GM12864 (cell line): Measurements from ENCODE around the gene FUZ.

ENCODE experiments used
- DNase-seq: peaks from one replicate; pipeline ENCODE4 v3.0.0-alpha.2; 2011; ENCODE audit warnings: low read depth
- H3K4me3 ChIP-seq: 2 replicates; pipeline ENCODE4 v1.5.1; 2011; ENCODE audit warnings: mild to moderate bottlenecking, low read depth, low read length, control low read depth
- TF ChIP-seq, protein P1 (sequence below): IDR thresholded peaks from 2 replicates; pipeline ENCODE4 v1.5.1; 2011; ENCODE audit warnings: low read depth, mild to moderate bottlenecking, moderate library complexity, low read length, control low read depth, inconsistent platforms; ENCODE audit errors: missing control alignments

The FUZ gene

DNA sequence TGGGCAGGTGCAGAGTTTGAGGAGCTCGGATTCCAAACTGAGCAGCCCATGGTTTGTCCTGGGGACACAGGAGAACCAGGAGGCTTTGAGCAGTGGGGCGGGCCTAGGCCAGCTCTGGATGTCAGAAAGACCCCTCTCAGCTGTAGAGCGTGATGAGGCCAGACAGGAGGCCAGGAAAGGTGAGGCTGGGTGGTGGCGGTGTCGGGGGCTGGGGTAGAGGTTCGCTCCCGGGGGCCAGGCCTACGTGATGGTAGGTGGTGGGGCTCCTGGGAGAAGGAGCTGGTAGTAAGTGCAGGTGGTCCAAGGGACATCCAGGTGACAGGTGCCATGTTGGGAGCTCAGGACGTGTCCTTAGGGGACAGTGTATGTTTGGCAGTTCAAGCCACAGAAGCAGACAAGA lies 24.3 kb upstream of the FUZ start:
- TF ChIP-seq, protein P1, sequence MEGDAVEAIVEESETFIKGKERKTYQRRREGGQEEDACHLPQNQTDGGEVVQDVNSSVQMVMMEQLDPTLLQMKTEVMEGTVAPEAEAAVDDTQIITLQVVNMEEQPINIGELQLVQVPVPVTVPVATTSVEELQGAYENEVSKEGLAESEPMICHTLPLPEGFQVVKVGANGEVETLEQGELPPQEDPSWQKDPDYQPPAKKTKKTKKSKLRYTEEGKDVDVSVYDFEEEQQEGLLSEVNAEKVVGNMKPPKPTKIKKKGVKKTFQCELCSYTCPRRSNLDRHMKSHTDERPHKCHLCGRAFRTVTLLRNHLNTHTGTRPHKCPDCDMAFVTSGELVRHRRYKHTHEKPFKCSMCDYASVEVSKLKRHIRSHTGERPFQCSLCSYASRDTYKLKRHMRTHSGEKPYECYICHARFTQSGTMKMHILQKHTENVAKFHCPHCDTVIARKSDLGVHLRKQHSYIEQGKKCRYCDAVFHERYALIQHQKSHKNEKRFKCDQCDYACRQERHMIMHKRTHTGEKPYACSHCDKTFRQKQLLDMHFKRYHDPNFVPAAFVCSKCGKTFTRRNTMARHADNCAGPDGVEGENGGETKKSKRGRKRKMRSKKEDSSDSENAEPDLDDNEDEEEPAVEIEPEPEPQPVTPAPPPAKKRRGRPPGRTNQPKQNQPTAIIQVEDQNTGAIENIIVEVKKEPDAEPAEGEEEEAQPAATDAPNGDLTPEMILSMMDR: no peak
- H3K4me3 ChIP-seq: no peak overlapping the region
- DNase-seq: no peak

DNA sequence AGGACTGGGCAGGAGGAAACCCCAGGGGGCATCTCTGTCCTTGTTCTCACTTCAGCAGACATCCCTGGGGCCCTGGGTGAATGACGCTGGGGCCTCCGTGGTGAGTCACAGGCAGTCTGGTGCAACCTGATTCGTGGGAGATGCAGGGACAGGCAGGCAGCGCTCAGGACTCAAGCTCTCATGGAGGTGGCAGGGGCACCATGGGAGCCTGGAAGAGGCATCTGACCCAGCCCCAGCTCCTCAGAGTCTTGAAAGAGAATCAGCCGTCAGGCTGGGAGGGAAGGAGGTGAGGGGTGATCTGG lies 23.9 kb upstream of the FUZ start:
- no peak for DNase-seq
- TF ChIP-seq, protein P1: no peak
- H3K4me3 ChIP-seq: no peak overlapping the region

DNA sequence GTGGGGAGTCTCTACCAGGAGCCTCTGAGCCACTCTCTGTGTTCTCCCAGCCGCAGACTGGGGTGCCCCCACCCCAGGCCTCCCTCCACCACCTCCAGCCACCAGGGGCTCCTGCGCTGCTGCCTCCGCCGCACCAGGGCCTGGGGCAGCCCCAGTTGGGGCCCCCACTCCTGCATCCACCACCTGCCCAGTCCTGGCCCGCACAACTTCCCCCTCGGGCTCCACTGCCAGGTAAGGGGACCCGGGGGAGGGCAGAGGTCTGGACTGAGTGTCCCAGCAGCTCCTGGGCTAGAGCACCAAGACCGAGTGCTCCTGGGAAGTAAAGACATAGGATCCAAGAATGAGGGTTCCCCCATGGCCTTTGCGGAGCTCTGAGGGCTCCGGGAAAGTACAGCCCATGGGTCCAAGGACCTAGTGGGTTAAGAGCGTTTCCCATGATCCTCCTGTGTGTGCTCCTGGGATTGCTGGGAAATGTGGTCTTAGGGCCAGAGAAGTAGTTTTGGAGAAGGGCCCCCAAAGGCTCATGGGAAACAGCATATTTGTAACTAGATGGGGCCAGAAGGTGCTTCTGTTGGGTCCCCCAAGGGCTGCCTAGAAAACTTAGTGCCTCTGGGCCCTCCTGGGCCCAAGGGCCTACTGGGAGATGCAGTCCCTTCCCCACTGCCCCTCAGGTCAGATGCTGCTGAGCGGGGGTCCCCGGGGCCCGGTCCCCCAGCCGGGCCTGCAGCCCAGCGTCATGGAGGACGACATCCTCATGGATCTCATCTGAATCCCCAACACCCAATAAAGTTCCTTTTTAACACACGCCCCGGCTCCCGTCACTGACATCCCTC lies 23.3 kb upstream of the FUZ start:
- DNase-seq: no peak
- no peak overlapping the region for H3K4me3 ChIP-seq
- TF ChIP-seq, protein P1: no peak

DNA sequence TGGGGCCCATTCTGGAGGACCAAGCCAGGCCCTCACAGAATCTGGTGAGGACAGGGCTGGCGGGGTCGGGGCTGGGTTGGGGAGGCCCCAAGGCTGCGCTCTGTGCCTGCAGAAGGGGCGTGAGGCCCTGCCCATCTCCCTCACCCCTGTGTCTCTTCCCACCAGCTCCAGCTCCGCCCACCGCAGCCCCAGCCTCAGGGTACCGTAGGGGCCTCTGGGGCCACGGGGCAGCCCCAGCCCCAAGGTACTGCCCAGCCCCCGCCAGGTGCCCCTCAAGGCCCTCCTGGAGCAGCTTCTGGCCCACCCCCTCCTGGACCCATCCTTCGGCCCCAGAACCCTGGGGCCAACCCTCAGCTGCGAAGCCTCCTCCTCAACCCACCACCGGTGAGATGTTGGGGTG lies 22.5 kb upstream of the FUZ start:
- no peak for DNase-seq
- H3K4me3 ChIP-seq: no peak overlapping the region
- TF ChIP-seq, protein P1: no peak

DNA sequence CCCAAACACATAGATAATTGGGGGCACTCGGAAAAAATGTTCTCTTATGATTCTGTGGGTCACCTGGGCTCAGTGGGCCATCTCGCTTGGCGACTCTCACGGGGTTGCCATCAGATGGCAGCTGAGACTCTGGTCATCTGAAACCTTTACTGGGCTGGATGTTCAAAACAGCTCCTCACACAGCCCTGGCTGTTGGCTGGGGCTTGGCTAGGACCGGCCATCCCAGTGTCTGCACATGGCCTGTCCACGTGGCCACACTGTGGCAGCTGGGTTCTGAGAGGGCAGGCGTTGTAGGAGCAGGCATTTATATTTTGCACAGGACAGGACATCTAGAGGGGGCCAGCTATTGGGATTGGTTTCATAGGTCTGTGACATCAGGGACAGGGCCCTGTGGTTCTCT lies 20.5 kb upstream of the FUZ start:
- no peak overlapping the region for H3K4me3 ChIP-seq
- no peak for DNase-seq
- TF ChIP-seq, protein P1: no peak

DNA sequence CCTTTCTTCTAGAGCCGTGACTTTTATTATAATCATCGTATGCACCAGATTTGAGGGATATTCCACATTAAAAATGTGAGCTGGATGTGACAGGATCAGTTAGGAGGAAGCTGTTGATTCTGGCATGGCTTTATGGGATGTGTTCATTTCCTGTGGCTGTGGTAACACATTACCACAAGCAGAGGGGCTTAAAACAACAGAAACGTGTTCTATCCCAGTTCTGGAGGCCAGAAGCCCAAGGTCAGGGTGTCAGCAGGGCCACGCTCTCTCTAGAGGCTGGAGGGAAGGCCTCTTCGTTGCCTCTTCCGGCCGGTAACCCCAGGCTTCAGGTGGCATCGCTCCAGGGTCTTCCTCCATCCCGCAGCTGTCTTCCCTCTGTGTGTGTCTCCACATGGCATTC lies 19.5 kb upstream of the FUZ start:
- TF ChIP-seq, protein P1: no peak
- no peak for DNase-seq
- no peak overlapping the region for H3K4me3 ChIP-seq

DNA sequence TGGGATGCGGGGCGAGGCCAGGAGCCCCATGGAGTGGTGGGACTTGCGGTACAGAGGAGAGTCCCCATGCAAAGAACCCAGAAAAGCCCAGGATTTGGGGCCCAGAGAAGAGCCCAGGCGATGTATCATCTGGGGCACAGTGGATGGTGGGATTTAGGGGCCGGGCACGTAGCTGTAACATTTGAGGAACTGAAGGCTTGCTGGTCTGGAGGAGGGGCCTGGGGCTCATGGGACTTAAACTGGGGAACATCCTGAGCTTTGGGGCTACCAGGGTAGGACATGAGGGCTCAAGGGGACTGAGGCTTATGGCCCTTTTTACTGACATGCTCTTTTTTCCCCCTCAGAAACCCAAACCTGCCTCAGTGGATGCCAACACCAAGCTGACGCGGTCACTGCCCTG lies 18.5 kb upstream of the FUZ start:
- TF ChIP-seq, protein P1: no peak
- H3K4me3 ChIP-seq: no peak overlapping the region
- DNase-seq: no peak
